ENCODE measurements around the gene TAB3. TPM values are rescaled to one million over a fixed set of nuclear protein-coding genes. Genes with fewer than 3 reads are reported as not detected.

The TAB3 gene
- total and polyA plus RNA-seq, 8 donors, result 5.9 to 163 (median 20.3) TPM

DNA sequence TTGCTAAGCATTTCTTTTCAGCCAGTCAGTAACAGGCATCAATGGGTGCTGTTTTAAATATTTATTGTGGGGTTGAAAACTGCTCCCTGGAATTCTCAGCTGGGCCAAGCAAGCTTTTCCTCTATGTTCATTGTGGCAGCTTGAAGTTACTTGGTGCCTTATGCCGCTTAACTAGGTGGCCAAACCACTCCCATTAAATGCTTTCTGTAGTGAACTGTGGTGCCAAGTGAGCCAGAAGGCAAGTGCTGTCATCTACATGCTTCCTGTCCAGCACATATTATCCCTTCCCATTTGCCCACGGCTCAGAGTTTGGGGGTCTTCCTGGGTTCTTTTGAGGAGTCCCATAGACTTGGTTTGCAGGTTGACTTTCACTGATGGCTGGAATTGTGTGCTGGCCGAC is 64.8 kb downstream of the TAB3 start:
- Histone ChIP-seq H3K9me3 (no peaks in the 10 kb centered on the region), H3K4me1 (no peaks in the 10 kb centered on the region), H3K4me3 (no peak overlapping the region), H3K36me3 (peaks cover 0 to 2% (median 0%) of the 10 kb centered on the region in 4 donors), H3K27ac (no peak overlapping the region), H3K27me3 (no peaks in the 10 kb centered on the region)
- intact Hi-C loops (cut with DNase I; ENCODE audit: low total_unique reads), result no loop called here
- 41 to 67% (median 52%) methylated on average over 2 to 3 of the region's 3 CpGs for WGBS, 5 donors
- DNase-seq, result no peak
- TF ChIP-seq, protein P1, sequence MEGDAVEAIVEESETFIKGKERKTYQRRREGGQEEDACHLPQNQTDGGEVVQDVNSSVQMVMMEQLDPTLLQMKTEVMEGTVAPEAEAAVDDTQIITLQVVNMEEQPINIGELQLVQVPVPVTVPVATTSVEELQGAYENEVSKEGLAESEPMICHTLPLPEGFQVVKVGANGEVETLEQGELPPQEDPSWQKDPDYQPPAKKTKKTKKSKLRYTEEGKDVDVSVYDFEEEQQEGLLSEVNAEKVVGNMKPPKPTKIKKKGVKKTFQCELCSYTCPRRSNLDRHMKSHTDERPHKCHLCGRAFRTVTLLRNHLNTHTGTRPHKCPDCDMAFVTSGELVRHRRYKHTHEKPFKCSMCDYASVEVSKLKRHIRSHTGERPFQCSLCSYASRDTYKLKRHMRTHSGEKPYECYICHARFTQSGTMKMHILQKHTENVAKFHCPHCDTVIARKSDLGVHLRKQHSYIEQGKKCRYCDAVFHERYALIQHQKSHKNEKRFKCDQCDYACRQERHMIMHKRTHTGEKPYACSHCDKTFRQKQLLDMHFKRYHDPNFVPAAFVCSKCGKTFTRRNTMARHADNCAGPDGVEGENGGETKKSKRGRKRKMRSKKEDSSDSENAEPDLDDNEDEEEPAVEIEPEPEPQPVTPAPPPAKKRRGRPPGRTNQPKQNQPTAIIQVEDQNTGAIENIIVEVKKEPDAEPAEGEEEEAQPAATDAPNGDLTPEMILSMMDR (IDR thresholded peaks at IDR 0.05), result no peak
- TF ChIP-seq POLR2AphosphoS5 (IDR thresholded peaks at IDR 0.05) (no peak), POLR2A (IDR thresholded peaks at IDR 0.05) (no peak), EP300 (IDR thresholded peaks at IDR 0.05) (no peak)

DNA sequence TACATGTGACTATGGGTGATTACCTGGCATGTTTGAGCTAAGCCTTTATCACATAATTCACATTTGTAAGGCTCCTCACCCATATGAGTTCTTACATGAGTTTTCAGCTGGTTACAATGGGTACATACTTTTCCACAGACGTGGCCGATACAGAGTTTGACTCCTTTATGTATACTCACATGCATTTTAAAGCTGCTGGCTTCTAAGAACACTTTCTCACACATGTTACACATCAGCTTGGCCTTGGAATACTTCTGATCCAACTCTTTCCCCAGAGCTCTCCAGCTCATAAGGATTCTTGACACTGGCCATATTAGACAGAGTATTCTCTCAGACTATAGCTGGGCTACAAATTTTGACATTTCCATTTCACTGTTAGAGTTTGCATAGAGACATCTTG is 66.3 kb downstream of the TAB3 start:
- 72 to 93% (median 87%) methylated on average over 2 of the region's 2 CpGs for WGBS, 5 donors
- intact Hi-C loops (cut with DNase I; ENCODE audit: low total_unique reads), result no loop called here
- no peak for TF ChIP-seq POLR2A (IDR thresholded peaks at IDR 0.05)
- no peak for TF ChIP-seq EP300 (IDR thresholded peaks at IDR 0.05)
- TF ChIP-seq POLR2AphosphoS5 (IDR thresholded peaks at IDR 0.05), result no peak
- TF ChIP-seq, protein P1 (IDR thresholded peaks at IDR 0.05), result no peak

DNA sequence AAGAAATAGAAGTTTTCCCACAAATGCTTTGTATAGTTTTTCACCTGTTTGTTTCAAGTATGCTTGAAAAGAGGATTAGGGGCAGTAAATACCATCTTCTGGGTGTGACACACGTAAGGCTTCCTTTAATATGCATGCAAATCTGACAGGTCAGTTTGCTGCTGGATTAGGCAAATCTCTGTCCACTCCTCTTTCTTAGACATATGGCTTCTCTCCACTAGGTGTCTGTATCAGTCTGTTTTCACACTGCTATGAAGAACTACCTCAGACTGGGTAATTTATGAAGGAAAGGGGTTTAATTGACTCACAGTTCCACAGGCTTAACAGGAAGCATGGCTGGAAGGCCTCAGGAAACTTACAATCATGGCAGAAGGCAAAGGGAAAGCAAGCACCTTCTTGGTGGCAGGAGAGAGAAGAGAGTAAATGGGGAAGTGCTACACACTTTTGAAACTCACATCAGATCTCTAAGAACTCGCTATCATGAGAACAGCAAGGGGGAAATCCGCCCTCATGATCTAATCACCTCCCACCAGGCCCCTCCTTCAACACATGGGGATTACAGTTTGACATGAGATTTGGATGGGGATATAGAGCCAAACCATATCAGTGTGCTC is 66.9 kb downstream of the TAB3 start:
- Histone ChIP-seq H3K9me3 (no peaks in the 10 kb centered on the region), H3K36me3 (no peaks in the 10 kb centered on the region), H3K4me3 (no peak overlapping the region), H3K4me1 (no peaks in the 10 kb centered on the region), H3K27ac (no peak overlapping the region), H3K27me3 (no peaks in the 10 kb centered on the region)
- DNase-seq, result no peak
- no peak for TF ChIP-seq EP300 (IDR thresholded peaks at IDR 0.05)
- no peak for TF ChIP-seq POLR2AphosphoS5 (IDR thresholded peaks at IDR 0.05)
- WGBS, 5 donors, result 36 to 66% (median 56%) methylated on average over 3 of the region's 3 CpGs
- intact Hi-C loops (cut with DNase I; ENCODE audit: low total_unique reads), result no loop called here

More for the DNA sequence above, 66.3 kb downstream of the TAB3 start:
- Histone ChIP-seq H3K27me3 (no peaks in the 10 kb centered on the region), H3K27ac (no peak overlapping the region), H3K9me3 (no peaks in the 10 kb centered on the region), H3K4me1 (no peaks in the 10 kb centered on the region), H3K4me3 (no peak overlapping the region), H3K36me3 (no peaks in the 10 kb centered on the region)
- peak in 1 of 2 donors; percentile 13 for DNase-seq

DNA sequence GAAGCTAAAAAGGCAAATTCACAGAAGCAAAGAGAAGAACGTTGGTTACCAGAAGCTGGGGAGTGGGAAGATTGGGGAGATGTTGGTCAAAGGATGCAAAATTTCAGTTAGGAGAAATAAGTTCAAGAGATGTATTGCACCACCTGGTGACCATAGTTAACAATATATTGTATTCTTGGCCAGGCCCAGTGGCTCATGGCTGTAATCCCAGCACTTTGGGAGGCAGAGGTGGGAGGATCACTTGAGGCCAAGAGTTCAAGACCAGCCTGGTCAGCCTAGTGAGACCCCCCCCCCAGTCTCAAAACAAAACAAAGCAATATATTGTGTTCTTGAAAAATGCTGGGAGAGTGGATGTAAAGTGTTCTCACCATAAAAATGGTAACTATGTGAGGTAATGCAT is 67.9 kb downstream of the TAB3 start:
- WGBS, 5 donors, result 38 to 81% (median 50%) methylated on average over 1 of the region's 1 CpG

GRCh38 chrX:30819080-30819479 is 70.0 kb downstream of the TAB3 start:
- Histone ChIP-seq H3K9me3 (no peaks in the 10 kb centered on the region), H3K36me3 (no peaks in the 10 kb centered on the region), H3K4me1 (no peaks in the 10 kb centered on the region), H3K4me3 (no peak overlapping the region), H3K27ac (no peak overlapping the region), H3K27me3 (no peaks in the 10 kb centered on the region)
- DNase-seq, result no peak
- WGBS, 5 donors, result 50 to 73% (median 55%) methylated on average over 2 of the region's 2 CpGs
- TF ChIP-seq EP300 (IDR thresholded peaks at IDR 0.05) (no peak), POLR2A (IDR thresholded peaks at IDR 0.05) (no peak), POLR2AphosphoS5 (IDR thresholded peaks at IDR 0.05) (no peak)
- TF ChIP-seq, protein P1 (IDR thresholded peaks at IDR 0.05), result no peak
- intact Hi-C loops (cut with DNase I; ENCODE audit: low total_unique reads), result no loop called here

More for the DNA sequence above, 67.9 kb downstream of the TAB3 start:
- TF ChIP-seq POLR2AphosphoS5 (IDR thresholded peaks at IDR 0.05), result no peak
- TF ChIP-seq, protein P1 (IDR thresholded peaks at IDR 0.05), result no peak
- TF ChIP-seq EP300 (IDR thresholded peaks at IDR 0.05), result no peak
- TF ChIP-seq POLR2A (IDR thresholded peaks at IDR 0.05), result no peak
- Histone ChIP-seq H3K27ac (no peak overlapping the region), H3K4me1 (no peaks in the 10 kb centered on the region), H3K36me3 (no peaks in the 10 kb centered on the region), H3K27me3 (no peaks in the 10 kb centered on the region), H3K4me3 (no peak overlapping the region), H3K9me3 (no peaks in the 10 kb centered on the region)
- intact Hi-C loops (cut with DNase I; ENCODE audit: low total_unique reads), result no loop called here
- no peak for DNase-seq

Data from stomach (tissue), 9 donors.